ENCODE measurements around the gene CHN2. TPM values are rescaled to one million over a fixed set of nuclear protein-coding genes. Genes with fewer than 3 reads are reported as not detected.

The CHN2 gene
- total and polyA plus RNA-seq, 10 donors: 4.2 to 52.0 (median 28.5) TPM

- WGBS, 5 donors: 86 to 93% (median 91%) methylated on average over 1 of the region's 1 CpG
- no peak for TF ChIP-seq POLR2A (IDR thresholded peaks at IDR 0.05)
- TF ChIP-seq, protein P1, sequence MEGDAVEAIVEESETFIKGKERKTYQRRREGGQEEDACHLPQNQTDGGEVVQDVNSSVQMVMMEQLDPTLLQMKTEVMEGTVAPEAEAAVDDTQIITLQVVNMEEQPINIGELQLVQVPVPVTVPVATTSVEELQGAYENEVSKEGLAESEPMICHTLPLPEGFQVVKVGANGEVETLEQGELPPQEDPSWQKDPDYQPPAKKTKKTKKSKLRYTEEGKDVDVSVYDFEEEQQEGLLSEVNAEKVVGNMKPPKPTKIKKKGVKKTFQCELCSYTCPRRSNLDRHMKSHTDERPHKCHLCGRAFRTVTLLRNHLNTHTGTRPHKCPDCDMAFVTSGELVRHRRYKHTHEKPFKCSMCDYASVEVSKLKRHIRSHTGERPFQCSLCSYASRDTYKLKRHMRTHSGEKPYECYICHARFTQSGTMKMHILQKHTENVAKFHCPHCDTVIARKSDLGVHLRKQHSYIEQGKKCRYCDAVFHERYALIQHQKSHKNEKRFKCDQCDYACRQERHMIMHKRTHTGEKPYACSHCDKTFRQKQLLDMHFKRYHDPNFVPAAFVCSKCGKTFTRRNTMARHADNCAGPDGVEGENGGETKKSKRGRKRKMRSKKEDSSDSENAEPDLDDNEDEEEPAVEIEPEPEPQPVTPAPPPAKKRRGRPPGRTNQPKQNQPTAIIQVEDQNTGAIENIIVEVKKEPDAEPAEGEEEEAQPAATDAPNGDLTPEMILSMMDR (IDR thresholded peaks at IDR 0.05 in 8 of 11, conservative IDR thresholded peaks at IDR 0.05 in 3 of 11): no peak
- no peak for TF ChIP-seq POLR2AphosphoS5 (IDR thresholded peaks at IDR 0.05)
- DNase-seq: no peak
- Histone ChIP-seq H3K36me3 (peaks cover 0 to 19% (median 0%) of the 10 kb centered on the region in 6 donors), H3K27me3 (replicated peaks in 1 of 7) (no peaks in the 10 kb centered on the region), H3K27ac (no peak overlapping the region), H3K9me3 (no peaks in the 10 kb centered on the region), H3K4me1 (no peaks in the 10 kb centered on the region), H3K4me3 (no peak overlapping the region)
- intact Hi-C loops (cut with DNase I; ENCODE audit: low total_unique reads): no loop called here
Observed at GRCh38 chr7:29496355-29497020, 301.9 kb downstream of the CHN2 start.

DNA sequence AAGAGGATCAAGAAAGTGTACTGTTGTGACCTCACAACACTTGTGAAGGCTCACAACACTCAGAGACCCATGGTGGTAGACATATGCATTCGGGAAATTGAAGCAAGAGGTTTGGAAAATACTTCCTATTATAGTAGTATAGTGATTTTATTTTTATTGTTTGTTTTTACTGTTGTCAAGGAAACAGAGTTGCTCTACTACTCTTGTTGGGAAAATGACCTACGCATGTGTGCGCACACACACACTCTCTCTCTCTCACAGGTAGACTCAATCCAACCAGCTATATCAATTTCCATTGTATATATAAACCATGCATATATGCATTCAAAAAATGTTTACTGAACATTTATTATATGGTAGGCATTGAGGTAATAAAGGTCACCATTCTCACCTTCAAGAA lies 305.4 kb downstream of the CHN2 start:
- H3K36me3 ChIP-seq: peaks cover 0 to 25% (median 3%) of the 10 kb centered on the region in 6 donors
- intact Hi-C loops (cut with DNase I; ENCODE audit: low total_unique reads): no loop called here
- H3K4me3 ChIP-seq: no peak overlapping the region
- DNase-seq: no peak
- no peaks in the 10 kb centered on the region for H3K9me3 ChIP-seq
- no peak for TF ChIP-seq POLR2A (IDR thresholded peaks at IDR 0.05)
- TF ChIP-seq, protein P1 (IDR thresholded peaks at IDR 0.05 in 8 of 11, conservative IDR thresholded peaks at IDR 0.05 in 3 of 11): no peak
- TF ChIP-seq POLR2AphosphoS5 (IDR thresholded peaks at IDR 0.05): no peak
- WGBS, 5 donors: 90 to 96% (median 94%) methylated on average over 3 of the region's 3 CpGs
- H3K4me1 ChIP-seq: no peaks in the 10 kb centered on the region
- H3K27me3 ChIP-seq (replicated peaks in 1 of 7): no peaks in the 10 kb centered on the region
- H3K27ac ChIP-seq: no peak overlapping the region

DNA sequence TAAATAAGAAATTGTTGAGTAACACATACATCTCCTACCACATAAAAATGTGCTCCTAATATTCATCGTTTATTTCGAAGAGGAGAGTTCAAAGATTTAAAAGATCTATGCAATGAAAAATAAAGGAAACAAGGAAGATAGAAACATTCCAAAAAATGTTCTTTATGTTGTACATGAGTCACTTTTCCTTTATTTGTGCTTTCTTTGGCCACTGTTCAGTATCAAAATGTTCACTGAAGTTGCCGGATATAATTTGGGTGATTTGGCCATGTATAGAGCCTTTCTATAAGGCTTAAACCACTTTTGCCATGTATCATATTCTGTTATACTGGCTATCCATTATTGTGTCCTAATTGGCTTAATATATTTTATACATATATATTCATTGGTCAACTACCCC lies 306.1 kb downstream of the CHN2 start:
- Histone ChIP-seq H3K27me3 (replicated peaks in 1 of 7) (no peaks in the 10 kb centered on the region), H3K9me3 (no peaks in the 10 kb centered on the region), H3K4me3 (no peak overlapping the region), H3K4me1 (no peaks in the 10 kb centered on the region), H3K36me3 (peaks cover 0 to 32% (median 3%) of the 10 kb centered on the region in 6 donors), H3K27ac (no peak overlapping the region)
- intact Hi-C loops (cut with DNase I; ENCODE audit: low total_unique reads): no loop called here
- WGBS, 5 donors: 94 to 100% (median 97%) methylated on average over 3 of the region's 3 CpGs
- DNase-seq: no peak
- TF ChIP-seq, protein P1 (IDR thresholded peaks at IDR 0.05 in 8 of 11, conservative IDR thresholded peaks at IDR 0.05 in 3 of 11): no peak
- no peak for TF ChIP-seq POLR2AphosphoS5 (IDR thresholded peaks at IDR 0.05)
- no peak for TF ChIP-seq POLR2A (IDR thresholded peaks at IDR 0.05)

GRCh38 chr7:29502133-29502532 lies 307.6 kb downstream of the CHN2 start:
- no peak for DNase-seq
- 57 to 76% (median 64%) methylated on average over 2 of the region's 2 CpGs for WGBS, 5 donors
- TF ChIP-seq, protein P1 (IDR thresholded peaks at IDR 0.05 in 8 of 11, conservative IDR thresholded peaks at IDR 0.05 in 3 of 11): no peak
- TF ChIP-seq POLR2AphosphoS5 (IDR thresholded peaks at IDR 0.05): no peak
- TF ChIP-seq POLR2A (IDR thresholded peaks at IDR 0.05): no peak
- Histone ChIP-seq H3K36me3 (peaks cover 0 to 44% (median 3%) of the 10 kb centered on the region in 6 donors), H3K9me3 (no peaks in the 10 kb centered on the region), H3K27me3 (replicated peaks in 1 of 7) (no peaks in the 10 kb centered on the region), H3K4me3 (no peak overlapping the region), H3K27ac (no peak overlapping the region), H3K4me1 (no peaks in the 10 kb centered on the region)
- intact Hi-C loops (cut with DNase I; ENCODE audit: low total_unique reads): no loop called here

All from spleen (tissue), 11 donors.